PFSK-1 (cell line): ENCODE measurements around the gene HERC6.

ENCODE experiments used
- FOXP2 ChIP-seq: optimal IDR thresholded peaks from 2 replicates; pipeline ENCODE3; 2011; ENCODE audit warnings: borderline replicate concordance, control low read depth, inconsistent platforms; ENCODE audit not compliant: insufficient read depth; ENCODE audit errors: extremely low read length, extremely low read depth
- POLR2AphosphoS5 ChIP-seq: IDR thresholded peaks from 2 replicates; pipeline ENCODE4 v1.6.1; 2012; ENCODE audit warnings: low read depth, mild to moderate bottlenecking, control low read depth, low read length, moderate library complexity
- REST ChIP-seq, 2 experiments: IDR thresholded peaks; 2 replicates each; pipeline versions ENCODE4 v1.6.1 to v1.8.0; 2011 to 2012; ENCODE audit warnings: low read depth in 2 of 2, low read length in 2 of 2, control low read depth in 1 of 2, inconsistent platforms in 1 of 2, mild to moderate bottlenecking in 1 of 2, moderate library complexity in 1 of 2; ENCODE audit not compliant: insufficient read depth in 1 of 2
- SIN3A ChIP-seq: IDR thresholded peaks from 2 replicates; pipeline ENCODE4 v1.6.1; 2012; ENCODE audit warnings: mild to moderate bottlenecking, low read length, moderate library complexity, borderline replicate concordance; ENCODE audit not compliant: insufficient read depth
- TAF1 ChIP-seq: IDR thresholded peaks from 2 replicates; pipeline ENCODE4 v1.6.1; 2012; ENCODE audit warnings: low read length, control low read depth, borderline replicate concordance; ENCODE audit not compliant: insufficient read depth

The HERC6 gene

GRCh38 chr4:88429401-88429800 lies 50.7 kb downstream of the HERC6 start:
- no peak for TF ChIP-seq SIN3A

GRCh38 chr4:88435987-88436693 lies 57.5 kb downstream of the HERC6 start:
- TF ChIP-seq SIN3A (no peak), REST (IDR thresholded peaks at IDR 0.05; ENCODE audit: insufficient read depth in 1 of 2, low read depth in 2 of 2, low read length in 2 of 2) (no peak), TAF1 (no peak), FOXP2 (no peak), POLR2AphosphoS5 (no peak)

- TF ChIP-seq FOXP2 (no peak), TAF1 (no peak), POLR2AphosphoS5 (no peak), REST (IDR thresholded peaks at IDR 0.05; ENCODE audit: insufficient read depth in 1 of 2, low read depth in 2 of 2, low read length in 2 of 2) (no peak), SIN3A (no peak)
These were observed 60.6 kb downstream of the HERC6 start for GRCh38 chr4:88439161-88439760.

GRCh38 chr4:88440146-88440545 lies 61.5 kb downstream of the HERC6 start:
- TF ChIP-seq TAF1 (no peak), REST (IDR thresholded peaks at IDR 0.05; ENCODE audit: insufficient read depth in 1 of 2, low read depth in 2 of 2, low read length in 2 of 2) (no peak), SIN3A (no peak), POLR2AphosphoS5 (no peak), FOXP2 (no peak)

GRCh38 chr4:88441696-88442095 lies 63.0 kb downstream of the HERC6 start:
- TF ChIP-seq REST (IDR thresholded peaks at IDR 0.05; ENCODE audit: insufficient read depth in 1 of 2, low read depth in 2 of 2, low read length in 2 of 2) (no peak), SIN3A (no peak), POLR2AphosphoS5 (no peak), FOXP2 (no peak)
